GM21737 (cell line): Measurements from ENCODE around the gene MMGT1.
"Not testable (repeated sequence)": the region's sequence is repeated elsewhere in the genome, so short reads cannot be mapped to it uniquely, and the experiment has no call there.

Experiments used
- ATAC-seq: cut with Tn5 transposase; IDR thresholded peaks from one replicate; pipeline ENCODE4 v1.9.1; 2021; ENCODE audit warnings: mild to moderate bottlenecking, moderate library complexity; ENCODE audit not compliant: unreplicated experiment

MMGT1 gene

GRCh38 chrX:135927897-135928296, 45.9 kb downstream of the MMGT1 start:
- no peak for ATAC-seq

GRCh38 chrX:135923353-135923752, 50.4 kb downstream of the MMGT1 start:
- no peak for ATAC-seq

- ATAC-seq: not testable (repeated sequence)
Measured at GRCh38 chrX:135920516-135920915, 53.3 kb downstream of the MMGT1 start.

GRCh38 chrX:135914404-135914803, 59.4 kb downstream of the MMGT1 start:
- ATAC-seq: no peak
